ENCODE results near the gene ZNF638.
A peak's percentile ranks its signal among the peaks of the same experiment; 100 is the strongest.

Gene ZNF638

GRCh38 chr2:71467180-71467815, 135.7 kb downstream of the ZNF638 start:
- H3K4me3 ChIP-seq (ENCODE audit: low read length) = peak overlapping the region; percentile 54
- TF ChIP-seq CTCF (IDR thresholded peaks at IDR 0.05; ENCODE audit: insufficient read depth, low read depth, low read length, missing control alignments) = no peak
- DNase-seq (ENCODE audit: low read depth) = no peak

- no peak for TF ChIP-seq CTCF (IDR thresholded peaks at IDR 0.05; ENCODE audit: insufficient read depth, low read depth, low read length, missing control alignments)
- H3K4me3 ChIP-seq (ENCODE audit: low read length) = no peak overlapping the region
- DNase-seq (ENCODE audit: low read depth) = no peak
Observed at GRCh38 chr2:71468279-71469015, 136.9 kb downstream of the ZNF638 start.

GRCh38 chr2:71469403-71470398, 138.1 kb downstream of the ZNF638 start:
- no peak overlapping the region for H3K4me3 ChIP-seq (ENCODE audit: low read length)
- no peak for TF ChIP-seq CTCF (IDR thresholded peaks at IDR 0.05; ENCODE audit: insufficient read depth, low read depth, low read length, missing control alignments)
- DNase-seq (ENCODE audit: low read depth) = no peak

GRCh38 chr2:71471276-71471675, 139.7 kb downstream of the ZNF638 start:
- peak; percentile 33 for DNase-seq (ENCODE audit: low read depth)
- TF ChIP-seq CTCF (IDR thresholded peaks at IDR 0.05; ENCODE audit: insufficient read depth, low read depth, low read length, missing control alignments) = no peak
- no peak overlapping the region for H3K4me3 ChIP-seq (ENCODE audit: low read length)

GRCh38 chr2:71472019-71472418, 140.4 kb downstream of the ZNF638 start:
- no peak overlapping the region for H3K4me3 ChIP-seq (ENCODE audit: low read length)
- no peak for TF ChIP-seq CTCF (IDR thresholded peaks at IDR 0.05; ENCODE audit: insufficient read depth, low read depth, low read length, missing control alignments)
- no peak for DNase-seq (ENCODE audit: low read depth)

DNA sequence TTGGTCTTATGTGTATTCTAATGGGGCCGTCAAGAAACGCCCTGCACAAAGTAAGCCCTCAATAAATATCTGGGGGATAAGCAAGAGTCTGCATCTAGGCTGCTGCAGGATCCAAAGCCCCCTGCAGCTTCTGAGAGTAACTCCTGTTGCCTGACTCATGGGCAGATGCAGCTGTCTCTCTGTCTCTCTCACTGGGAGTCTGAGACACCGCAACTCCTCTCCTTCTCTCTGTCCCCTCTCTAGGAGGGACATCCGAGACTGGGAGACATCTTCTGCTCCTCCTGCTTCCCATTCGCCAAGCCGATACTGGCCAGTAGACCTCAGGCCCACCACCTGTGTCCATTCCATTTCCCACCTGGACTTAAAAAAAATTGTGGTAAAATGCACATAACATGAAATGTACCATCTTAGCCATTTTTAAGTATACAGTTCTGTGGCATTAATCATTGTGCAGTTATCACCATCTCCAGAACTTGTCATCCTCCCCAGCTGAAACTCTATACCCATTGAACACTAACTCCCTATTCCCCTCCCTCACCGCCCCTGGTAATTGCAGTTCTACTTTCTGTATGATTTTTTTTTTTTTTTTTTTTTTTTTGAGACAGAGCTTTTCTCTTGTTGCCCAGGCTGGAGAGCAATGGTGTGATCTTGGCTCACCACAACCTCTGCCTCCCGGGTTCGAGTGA, 141.9 kb downstream of the ZNF638 start:
- no peak for DNase-seq (ENCODE audit: low read depth)
- no peak overlapping the region for H3K4me3 ChIP-seq (ENCODE audit: low read length)
- TF ChIP-seq CTCF (IDR thresholded peaks at IDR 0.05; ENCODE audit: insufficient read depth, low read depth, low read length, missing control alignments) = no peak
